Keratinocyte (primary cell): ENCODE results near the gene LIG3. TPM values are rescaled to one million over a fixed set of nuclear protein-coding genes. Genes with fewer than 3 reads are reported as not detected.

Experiments used
- DNase-seq: peaks from one replicate; pipeline ENCODE4 v3.0.0-alpha.2; 2011; ENCODE audit warnings: low read depth, missing footprints, low spot score
- FAIRE-seq: peaks from 2 replicates; lab custom pipeline; 2011; peaks lifted over from hg19 to GRCh38; lab: Jason Lieb, UNC
- H2AFZ ChIP-seq: 2 replicates; pipeline ENCODE4 v1.6.0; 2012; ENCODE audit warnings: low read length, control low read depth, inconsistent platforms; ENCODE audit not compliant: control insufficient read depth
- H3K27ac ChIP-seq: 2 replicates; pipeline ENCODE4 v1.5.1; 2011; ENCODE audit warnings: low read length; ENCODE audit not compliant: control insufficient read depth, insufficient read depth
- H3K27me3 ChIP-seq: 3 replicates; pipeline ENCODE4 v1.6.0; 2011; ENCODE audit warnings: low read length; ENCODE audit not compliant: control insufficient read depth, insufficient read depth; ENCODE audit errors: extremely low read depth
- H3K36me3 ChIP-seq, 2 experiments: 2 replicates in 1 of 2; 3 replicates in 1 of 2; pipeline ENCODE4 v1.5.1; 2011; ENCODE audit warnings: low read length in 2 of 2, mild to moderate bottlenecking in 1 of 2; ENCODE audit not compliant: control insufficient read depth in 2 of 2, insufficient read depth in 2 of 2; ENCODE audit errors: extremely low read depth in 1 of 2
- H3K4me1 ChIP-seq: 3 replicates; pipeline ENCODE4 v1.5.1; 2011; ENCODE audit warnings: low read length; ENCODE audit not compliant: control insufficient read depth, insufficient read depth; ENCODE audit errors: extremely low read depth
- H3K4me2 ChIP-seq: 3 replicates; pipeline ENCODE4 v1.6.0; 2011; ENCODE audit warnings: low read depth, low read length; ENCODE audit not compliant: control insufficient read depth, insufficient read depth; ENCODE audit errors: extremely low read depth
- H3K4me3 ChIP-seq, 3 experiments: fragments of 200-600 bp in 1 of 3; sonication (generic) in 1 of 3; 2 replicates in 2 of 3; 3 replicates in 1 of 3; pipeline ENCODE4 v1.5.1; 2011 to 2016; ENCODE audit warnings: low read length in 3 of 3, mild to moderate bottlenecking in 3 of 3, control low read depth in 2 of 3, inconsistent platforms in 1 of 3, low read depth in 1 of 3, mixed read lengths in 1 of 3, mixed run types in 1 of 3, moderate library complexity in 1 of 3; ENCODE audit not compliant: control insufficient read depth in 2 of 3, insufficient read depth in 2 of 3; ENCODE audit errors: extremely low read depth in 1 of 3
- H3K79me2 ChIP-seq: 2 replicates; pipeline ENCODE4 v1.6.0; 2012; ENCODE audit warnings: low read length; ENCODE audit not compliant: control insufficient read depth, insufficient read depth
- H3K9ac ChIP-seq: 3 replicates; pipeline ENCODE4 v1.6.0; 2011; ENCODE audit warnings: low read length; ENCODE audit not compliant: control insufficient read depth, insufficient read depth; ENCODE audit errors: extremely low read depth
- H3K9me1 ChIP-seq: 3 replicates; pipeline ENCODE4 v1.6.0; 2011; ENCODE audit warnings: low read length; ENCODE audit not compliant: control insufficient read depth, insufficient read depth; ENCODE audit errors: extremely low read depth
- H3K9me3 ChIP-seq: 2 replicates; pipeline ENCODE4 v1.5.1; 2012; ENCODE audit warnings: low read depth, low read length; ENCODE audit not compliant: control insufficient read depth
- H4K20me1 ChIP-seq: 3 replicates; pipeline ENCODE4 v1.6.0; 2011; ENCODE audit warnings: low read length; ENCODE audit not compliant: control insufficient read depth, insufficient read depth; ENCODE audit errors: extremely low read depth
- CTCF ChIP-seq, 3 experiments: IDR thresholded peaks in 1 of 3; conservative IDR thresholded peaks in 1 of 3; optimal IDR thresholded peaks in 1 of 3; 2 replicates in 2 of 3; 3 replicates in 1 of 3; pipeline versions ENCODE3 to v1.5.1; 2011; ENCODE audit warnings: low read length in 3 of 3, mild to moderate bottlenecking in 3 of 3, moderate library complexity in 2 of 3, control low read depth in 1 of 3, inconsistent platforms in 1 of 3; ENCODE audit not compliant: insufficient read depth in 2 of 3; ENCODE audit errors: extremely low read depth in 1 of 3
- EZH2 ChIP-seq: IDR thresholded peaks from one replicate; pipeline ENCODE4 v1.6.1; 2012; ENCODE audit warnings: inconsistent platforms, mild to moderate bottlenecking, low read length, moderate library complexity
- dilution Hi-C: fragments of 300-500 bp; cut with MboI; formaldehyde crosslinking; loops from one replicate; pipeline ENCODE4 v1.7.0; 2020; ENCODE audit warnings: low sequenced_read_pairs; ENCODE audit not compliant: extremely low pct_ligation_motif_present
- polyA plus RNA-seq, 5 experiments: library from polyadenylated mRNA; depleted of rRNA in 3 of 5; stranded (reverse) in 3 of 5; stranded (forward) in 1 of 5; unstranded in 1 of 5; fragments of >200 nt; gene quantifications; 1 replicate in 1 of 5; 2 replicates in 3 of 5; 3 replicates in 1 of 5; pipeline versions ENCODE4 v1.2.1 to v1.2.3, GENCODE V29; 2011 to 2012; ENCODE audit warnings: missing spikeins in 2 of 5, low read depth in 1 of 5, low replicate concordance in 1 of 5

Gene LIG3
- polyA plus RNA-seq, 1 donor (not counting 4 experiments of a cell fraction or from before 2014, with no cell fraction given), result 29.3 TPM

GRCh38 chr17:34979650-34980352, 511 bp upstream of the LIG3 start:
- peak overlapping the region; percentile 98 for H3K9ac ChIP-seq
- no peak for TF ChIP-seq CTCF (optimal IDR thresholded peaks at IDR 0.05 in 1 of 3, IDR thresholded peaks at IDR 0.05 in 1 of 3, conservative IDR thresholded peaks at IDR 0.05 in 1 of 3; ENCODE audit: extremely low read depth in 1 of 3, insufficient read depth in 2 of 3, low read length in 3 of 3)
- TF ChIP-seq EZH2, result no peak
- peak overlapping the region; percentile 69 for H3K4me2 ChIP-seq
- H3K9me3 ChIP-seq, result no peaks in the 10 kb centered on the region
- peaks cover 12% of the 10 kb centered on the region for H3K79me2 ChIP-seq
- H3K27ac ChIP-seq, result peak overlapping the region; percentile 93
- peak overlapping the region; percentile 71 for H2AFZ ChIP-seq
- dilution Hi-C loops, result no loop called here
- H3K36me3 ChIP-seq, result no peaks in the 10 kb centered on the region
- no peaks in the 10 kb centered on the region for H3K27me3 ChIP-seq
- DNase-seq (no peak), FAIRE-seq (no peak)
- peak overlapping the region; percentile 82 to 92 (median 86) for H3K4me3 ChIP-seq
- no peaks in the 10 kb centered on the region for H4K20me1 ChIP-seq
- H3K4me1 ChIP-seq, result peaks cover 18% of the 10 kb centered on the region
- H3K9me1 ChIP-seq, result no peaks in the 10 kb centered on the region

GRCh38 chr17:34980681-34981537, 597 bp downstream of the LIG3 start:
- no peaks in the 10 kb centered on the region for H3K9me1 ChIP-seq
- dilution Hi-C loops, result no loop called here
- TF ChIP-seq CTCF (optimal IDR thresholded peaks at IDR 0.05 in 1 of 3, IDR thresholded peaks at IDR 0.05 in 1 of 3, conservative IDR thresholded peaks at IDR 0.05 in 1 of 3; ENCODE audit: extremely low read depth in 1 of 3, insufficient read depth in 2 of 3, low read length in 3 of 3), result peak; percentile 41 to 61 (median 49)
- no peak for TF ChIP-seq EZH2
- DNase-seq (peak; percentile 40), FAIRE-seq (no peak)
- no peaks in the 10 kb centered on the region for H4K20me1 ChIP-seq
- H3K27me3 ChIP-seq, result no peaks in the 10 kb centered on the region
- H3K9me3 ChIP-seq, result no peaks in the 10 kb centered on the region
- H3K79me2 ChIP-seq, result peaks cover 12% of the 10 kb centered on the region
- peak overlapping the region; percentile 93 for H3K27ac ChIP-seq
- H3K4me3 ChIP-seq, result peak overlapping the region; percentile 82 to 92 (median 86)
- peak overlapping the region; percentile 71 for H2AFZ ChIP-seq
- peaks cover 2 to 3% of the 10 kb centered on the region in 2 experiments for H3K36me3 ChIP-seq
- peak overlapping the region; percentile 100 for H3K4me2 ChIP-seq
- H3K9ac ChIP-seq, result peak overlapping the region; percentile 98
- H3K4me1 ChIP-seq, result peaks cover 18% of the 10 kb centered on the region
